Gastroesophageal sphincter (tissue), 3 donors: ENCODE data around the gene DCAF10.

ENCODE experiments used
- EP300 ChIP-seq: sonication (generic); formaldehyde crosslinking; IDR thresholded peaks from one replicate; pipeline ENCODE4 v1.6.1; 2017; ENCODE audit warnings: antibody characterized with exemption, mild to moderate bottlenecking
- POLR2A ChIP-seq, 2 donors: fragments of 450-650 bp; IDR thresholded peaks; one replicate each; pipeline ENCODE4 v1.6.1; 2017; ENCODE audit warnings: antibody characterized with exemption in 2 of 2, mild to moderate bottlenecking in 2 of 2, moderate library complexity in 1 of 2
- TF ChIP-seq, protein P1 (sequence below), 4 experiments: fragments of 200-600 bp in 2 of 4; fragments of 450-650 bp in 2 of 4; sonication (generic) in 1 of 4; IDR thresholded peaks; one replicate each; pipeline ENCODE4 v1.5.1; 2017 to 2019; ENCODE audit warnings: antibody characterized with exemption in 4 of 4, mild to moderate bottlenecking in 2 of 4, moderate library complexity in 2 of 4

DNA sequence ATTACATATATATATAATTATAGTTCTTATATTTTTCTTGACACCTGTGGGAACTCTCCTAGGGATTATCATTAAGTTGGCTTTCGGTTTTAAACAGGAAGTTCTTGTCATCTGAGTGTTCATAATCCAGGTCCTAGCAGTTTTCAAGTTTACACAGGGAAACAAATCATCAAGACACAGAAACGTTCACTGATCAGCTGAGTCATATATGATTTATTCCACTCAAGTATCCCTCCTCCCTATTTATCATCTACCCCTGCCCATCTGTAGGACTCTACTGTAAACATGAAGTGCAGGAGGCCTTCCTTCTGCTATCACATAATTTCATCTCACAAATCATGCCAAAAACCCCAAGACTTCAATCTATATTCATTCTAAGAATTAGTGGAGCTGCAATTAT, 97.1 kb downstream of the DCAF10 start:
- TF ChIP-seq, protein P1, sequence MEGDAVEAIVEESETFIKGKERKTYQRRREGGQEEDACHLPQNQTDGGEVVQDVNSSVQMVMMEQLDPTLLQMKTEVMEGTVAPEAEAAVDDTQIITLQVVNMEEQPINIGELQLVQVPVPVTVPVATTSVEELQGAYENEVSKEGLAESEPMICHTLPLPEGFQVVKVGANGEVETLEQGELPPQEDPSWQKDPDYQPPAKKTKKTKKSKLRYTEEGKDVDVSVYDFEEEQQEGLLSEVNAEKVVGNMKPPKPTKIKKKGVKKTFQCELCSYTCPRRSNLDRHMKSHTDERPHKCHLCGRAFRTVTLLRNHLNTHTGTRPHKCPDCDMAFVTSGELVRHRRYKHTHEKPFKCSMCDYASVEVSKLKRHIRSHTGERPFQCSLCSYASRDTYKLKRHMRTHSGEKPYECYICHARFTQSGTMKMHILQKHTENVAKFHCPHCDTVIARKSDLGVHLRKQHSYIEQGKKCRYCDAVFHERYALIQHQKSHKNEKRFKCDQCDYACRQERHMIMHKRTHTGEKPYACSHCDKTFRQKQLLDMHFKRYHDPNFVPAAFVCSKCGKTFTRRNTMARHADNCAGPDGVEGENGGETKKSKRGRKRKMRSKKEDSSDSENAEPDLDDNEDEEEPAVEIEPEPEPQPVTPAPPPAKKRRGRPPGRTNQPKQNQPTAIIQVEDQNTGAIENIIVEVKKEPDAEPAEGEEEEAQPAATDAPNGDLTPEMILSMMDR (IDR thresholded peaks at IDR 0.05), result no peak
- TF ChIP-seq POLR2A (IDR thresholded peaks at IDR 0.05), result no peak
- no peak for TF ChIP-seq EP300
